Stimulated activated CD4-positive, alpha-beta T cell treated with anti-CD3 and anti-CD28 coated beads, Interleukin-12 subunit alpha, Interleukin-12 subunit beta, amount 100 ng/mL, for 48 hours (primary cell): Measurements from ENCODE around the gene TRUB1.
A peak's percentile ranks its signal among the peaks of the same experiment; 100 is the strongest.
"Not testable (repeated sequence)": the region's sequence is repeated elsewhere in the genome, so short reads cannot be mapped to it uniquely, and the experiment has no call there.

ENCODE experiments used
- DNase-seq, 3 donors: peaks; one replicate each; pipeline ENCODE4 v3.0.0-alpha.2; 2020; ENCODE audit warnings: low read depth in 2 of 3, low spot score in 1 of 3

The TRUB1 gene

DNA sequence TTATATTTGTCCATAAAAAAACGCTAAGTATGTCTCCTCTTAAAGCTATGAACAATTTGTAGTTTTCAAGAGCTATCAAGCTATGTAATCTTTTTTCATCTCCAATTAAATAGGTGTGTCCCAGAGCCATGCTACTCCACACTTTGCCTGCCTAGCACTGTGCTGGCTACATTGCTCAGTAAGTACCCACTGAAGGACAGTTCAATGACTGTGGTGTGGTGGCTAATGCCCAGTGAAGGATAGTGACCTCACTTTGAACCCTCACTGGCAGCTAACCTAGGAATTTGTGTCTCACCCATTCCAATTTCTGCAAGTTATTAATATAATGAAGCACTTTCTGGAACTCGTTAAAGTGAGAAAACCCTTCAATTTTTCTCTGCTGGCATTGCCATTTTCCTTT, 14.4 kb upstream of the TRUB1 start:
- DNase-seq: no peak

DNA sequence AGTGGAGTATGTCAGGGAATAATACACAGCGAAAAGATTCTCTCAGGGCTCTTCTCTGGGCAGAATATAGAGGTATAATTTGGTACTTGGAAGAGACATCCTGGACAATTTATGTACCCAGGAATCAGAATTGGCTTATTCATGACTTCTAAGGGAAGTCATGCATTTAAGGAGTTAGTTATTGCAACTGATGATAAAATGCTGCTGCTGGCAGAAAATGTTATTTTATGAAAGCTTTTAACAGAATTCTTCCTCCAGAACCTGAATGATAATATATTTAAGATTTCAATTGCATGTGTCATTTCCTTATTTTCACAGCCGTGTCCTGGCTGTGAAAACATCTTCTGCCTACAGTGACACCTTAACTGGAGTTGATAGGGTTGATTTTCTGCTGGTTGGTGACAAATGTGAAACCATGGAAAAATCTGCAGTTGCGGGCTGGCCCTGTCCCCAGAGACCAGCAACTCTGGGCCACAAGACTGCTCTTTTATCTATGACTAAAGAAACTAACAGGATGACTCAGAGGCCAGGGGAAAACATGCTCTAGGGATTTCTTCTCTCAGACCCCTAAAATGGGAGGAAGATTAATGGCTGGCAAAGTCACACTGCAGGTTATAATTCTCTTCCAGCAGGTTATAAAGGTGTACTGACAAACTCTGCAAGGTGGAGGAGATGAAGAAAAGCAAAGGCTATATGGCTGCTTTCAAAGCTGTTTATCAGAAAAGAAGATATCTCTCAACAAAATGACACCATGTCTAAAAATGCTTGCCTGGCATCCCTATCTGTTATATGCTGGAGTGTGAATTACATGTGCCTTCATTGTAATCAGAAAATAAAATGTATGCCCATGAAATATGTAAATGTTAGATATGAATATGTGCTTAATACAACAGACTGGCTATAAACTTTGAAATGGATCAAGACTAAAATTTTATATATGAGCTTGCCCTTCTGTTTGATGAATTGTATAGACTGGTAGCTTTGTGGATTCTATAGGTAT, 12.1 kb upstream of the TRUB1 start:
- peak; percentile 15 to 34 (median 20) for DNase-seq

DNA sequence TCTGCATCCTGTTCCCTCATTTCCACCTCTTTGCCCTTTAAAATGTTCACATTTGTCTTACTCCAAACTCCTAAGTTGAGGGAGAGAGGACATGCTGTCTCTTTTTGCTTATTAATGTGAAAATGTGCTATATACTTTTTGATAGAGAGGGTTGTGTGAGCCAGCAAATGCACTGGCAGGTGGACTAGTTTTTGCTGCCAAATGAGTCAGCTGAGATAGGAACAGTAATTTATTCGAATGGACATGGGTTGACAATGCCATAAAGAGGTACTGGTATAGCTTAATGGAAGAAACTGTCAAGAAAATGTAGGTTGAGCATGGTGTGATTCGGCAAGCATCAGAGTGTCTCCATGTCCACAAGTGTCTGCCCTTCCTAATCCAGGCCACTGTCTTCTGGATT, 9.2 kb upstream of the TRUB1 start:
- DNase-seq: no peak

DNA sequence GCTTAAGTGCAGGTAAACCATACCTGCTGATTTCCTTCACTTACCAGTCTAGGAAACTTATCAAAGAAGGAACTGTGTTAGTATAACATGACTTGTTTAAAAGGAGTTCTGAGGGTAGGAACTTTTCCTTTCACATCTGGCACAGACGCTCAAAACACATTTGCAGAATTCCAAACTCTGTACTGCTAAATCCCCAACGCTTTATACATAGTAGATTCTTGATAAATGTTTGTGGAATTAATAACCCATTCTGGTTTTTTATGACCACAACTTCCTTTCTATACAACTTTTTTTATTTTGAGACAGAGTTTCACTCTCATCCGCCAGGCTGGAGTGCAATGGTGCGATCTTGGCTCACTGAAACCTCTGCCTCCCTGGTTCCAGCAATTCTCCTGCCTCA, 7.7 kb upstream of the TRUB1 start:
- DNase-seq: no peak

DNA sequence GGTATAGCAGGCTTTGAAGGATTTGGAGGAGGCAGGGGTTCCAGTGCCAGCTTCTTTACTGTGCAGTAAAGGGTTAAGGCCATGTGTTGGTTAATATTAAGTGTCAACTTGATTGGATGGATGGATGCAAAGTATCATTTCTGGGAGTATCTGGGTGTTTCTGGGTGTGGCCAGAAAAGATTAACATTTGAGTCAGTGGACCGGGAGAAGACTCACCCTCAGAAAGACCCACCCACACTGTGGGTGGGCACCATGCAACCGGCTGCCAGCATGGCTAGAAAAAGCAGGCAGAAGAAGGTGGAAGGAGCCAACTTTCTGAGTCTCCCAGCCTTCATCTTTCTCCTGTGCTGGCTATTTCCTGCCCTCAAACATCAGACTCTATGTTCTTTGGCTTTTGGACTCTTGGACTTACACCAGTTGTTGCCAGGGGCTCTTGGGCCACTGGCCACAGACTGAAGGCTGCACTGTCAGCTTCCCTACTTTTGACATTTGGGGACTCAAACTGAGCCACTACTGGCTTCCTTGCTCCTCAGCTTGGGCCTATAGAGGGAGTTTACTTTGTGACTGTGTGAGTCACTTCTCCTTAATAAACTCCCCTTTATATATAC, 6.8 kb upstream of the TRUB1 start:
- DNase-seq: no peak

DNA sequence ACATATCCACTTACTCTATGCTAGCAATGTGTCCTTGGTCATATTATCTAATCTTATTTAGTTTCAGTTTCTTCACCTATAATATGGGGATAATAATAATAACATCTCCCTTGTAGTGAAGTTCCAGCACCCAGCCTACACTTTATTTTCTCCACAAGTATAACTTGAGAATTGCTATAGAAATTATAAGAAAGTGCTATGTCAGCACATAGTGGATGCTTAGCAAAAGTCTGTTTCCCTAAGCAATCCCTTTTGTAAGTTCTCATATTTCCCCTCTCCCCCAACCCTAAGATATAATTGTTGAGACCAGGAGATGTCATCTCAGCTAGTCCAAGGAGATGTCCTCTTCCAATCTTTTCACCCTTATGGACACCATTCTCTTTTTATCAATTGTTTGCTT, 5.8 kb upstream of the TRUB1 start:
- no peak for DNase-seq

DNA sequence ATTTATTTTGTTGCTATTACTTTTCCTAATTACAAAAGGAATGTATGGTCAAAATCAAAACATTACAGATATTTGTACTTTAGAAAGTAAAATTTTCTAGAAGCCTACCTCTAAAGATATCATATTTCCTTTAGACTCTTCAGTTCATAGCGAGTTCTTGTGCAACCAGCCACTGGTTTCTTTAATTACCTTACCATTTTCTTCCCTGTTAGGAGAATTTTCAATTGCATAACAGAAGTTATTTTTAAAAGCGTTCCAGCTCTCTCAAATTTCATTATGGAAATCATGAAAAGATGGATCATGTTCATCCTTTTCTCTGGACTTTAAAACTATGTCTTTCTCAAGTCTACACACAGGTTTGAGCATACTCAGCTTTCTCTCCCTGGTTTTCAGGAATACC, 5.0 kb upstream of the TRUB1 start:
- no peak for DNase-seq

DNA sequence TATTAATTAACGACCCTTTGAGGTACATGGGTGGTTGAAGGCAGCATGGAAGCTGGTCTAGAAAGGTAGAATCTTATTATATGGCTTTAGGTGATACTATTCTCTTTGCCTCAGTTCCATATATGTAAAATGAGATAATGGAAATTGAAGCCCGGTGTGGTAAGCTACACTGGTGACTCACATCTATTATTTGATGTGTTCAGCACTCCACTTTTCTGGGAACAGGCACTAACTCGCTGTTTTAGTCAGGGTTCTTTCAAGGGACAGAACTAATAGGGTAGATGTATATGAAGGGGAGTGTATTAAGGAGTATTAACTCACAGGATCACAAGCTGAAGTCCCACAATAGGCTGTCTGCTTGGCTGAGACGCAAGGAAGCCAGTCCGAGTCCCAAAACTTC, 4.4 kb upstream of the TRUB1 start:
- no peak for DNase-seq

DNA sequence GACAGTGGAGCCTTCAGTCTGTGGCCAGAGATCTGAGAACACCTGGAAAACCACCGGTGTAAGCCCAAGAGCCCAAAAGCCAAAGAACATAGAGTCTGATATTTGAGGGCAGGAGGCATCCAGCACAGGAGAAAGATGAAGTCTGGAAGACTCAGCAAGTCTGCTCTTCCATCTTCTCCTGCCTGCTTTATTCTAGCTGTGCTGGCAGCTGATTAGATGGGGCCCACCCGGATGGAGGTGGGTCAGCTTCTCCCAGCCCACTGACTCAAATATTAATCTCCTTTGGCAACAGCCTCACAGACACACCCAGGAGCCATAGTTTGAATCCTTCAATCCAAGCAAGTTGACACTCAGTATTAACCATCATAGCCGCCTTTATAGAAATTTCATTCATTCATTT, 4.0 kb upstream of the TRUB1 start:
- DNase-seq: not testable (repeated sequence)

DNA sequence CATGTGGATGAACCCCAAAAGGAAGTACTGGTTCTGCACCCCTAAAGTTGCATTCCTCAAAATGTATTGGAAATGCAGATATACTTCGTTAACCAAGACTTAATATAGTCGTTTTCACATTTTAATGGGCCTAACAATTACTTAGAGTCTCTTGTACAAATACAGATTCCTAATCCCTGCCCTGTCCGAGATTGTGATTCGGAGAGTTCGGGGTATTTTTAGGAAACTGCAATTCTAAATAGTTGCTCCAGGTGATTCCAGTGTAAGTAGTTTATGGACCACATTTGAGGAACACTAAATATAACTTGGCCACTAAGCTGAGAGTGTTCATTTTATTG, 830 bp downstream of the TRUB1 start:
- DNase-seq: no peak

DNA sequence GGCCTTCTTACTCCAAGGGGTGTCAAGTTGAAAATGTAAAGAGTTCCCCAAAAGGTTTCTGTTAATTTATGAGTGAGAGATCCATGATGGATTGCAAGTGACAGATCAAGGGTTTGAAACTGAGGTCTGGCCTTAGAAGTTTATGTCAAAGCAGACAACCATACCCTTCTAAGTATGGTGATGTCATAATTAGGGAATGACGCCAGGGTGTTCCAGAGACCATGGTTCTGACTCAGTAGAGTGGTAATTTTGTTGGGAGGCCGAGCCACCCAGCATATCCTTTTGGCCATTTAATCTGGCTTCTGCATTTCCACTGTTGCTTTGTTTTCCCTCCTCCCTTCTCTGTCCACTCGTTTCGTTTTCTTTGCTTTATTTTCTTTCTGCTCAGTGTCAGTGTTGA, 2.7 kb downstream of the TRUB1 start:
- DNase-seq: no peak

DNA sequence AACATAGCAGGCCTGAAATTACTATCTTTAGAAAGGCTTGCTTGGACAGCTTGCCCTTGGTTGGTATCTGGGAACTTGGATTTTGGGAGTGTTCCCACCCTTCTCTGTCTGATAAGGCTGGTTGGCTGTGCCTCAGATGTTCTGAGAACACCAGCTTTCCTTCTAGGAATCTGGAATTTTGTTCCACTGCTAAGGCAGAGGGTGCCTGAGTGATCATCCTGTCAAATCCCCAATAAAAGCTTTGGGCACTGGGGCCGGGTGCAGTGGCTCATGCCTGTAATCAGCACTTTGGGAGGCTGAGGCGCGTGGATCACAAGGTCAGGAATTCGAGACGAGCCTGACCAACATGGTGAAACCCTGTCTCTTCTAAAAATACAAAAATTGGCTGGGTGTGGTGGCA, 5.0 kb downstream of the TRUB1 start:
- DNase-seq: no peak

DNA sequence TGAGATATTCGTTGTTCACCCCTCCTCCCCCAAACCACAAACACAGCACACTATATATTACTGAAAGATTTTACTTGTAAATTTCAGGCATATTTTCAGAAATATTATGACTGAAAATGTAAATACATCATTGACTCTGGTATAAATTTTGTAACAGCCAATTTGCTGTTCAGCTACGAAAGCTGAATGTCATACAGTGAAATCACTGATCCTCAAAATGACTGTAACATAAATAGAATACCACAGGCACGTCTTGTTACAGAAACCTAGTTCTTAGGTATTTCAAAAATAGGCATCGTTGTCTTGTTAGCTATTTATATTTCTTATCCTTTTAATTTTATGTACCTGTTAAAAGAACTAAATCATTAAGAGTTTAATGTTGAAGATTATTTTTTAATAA, 15.1 kb downstream of the TRUB1 start:
- no peak for DNase-seq

DNA sequence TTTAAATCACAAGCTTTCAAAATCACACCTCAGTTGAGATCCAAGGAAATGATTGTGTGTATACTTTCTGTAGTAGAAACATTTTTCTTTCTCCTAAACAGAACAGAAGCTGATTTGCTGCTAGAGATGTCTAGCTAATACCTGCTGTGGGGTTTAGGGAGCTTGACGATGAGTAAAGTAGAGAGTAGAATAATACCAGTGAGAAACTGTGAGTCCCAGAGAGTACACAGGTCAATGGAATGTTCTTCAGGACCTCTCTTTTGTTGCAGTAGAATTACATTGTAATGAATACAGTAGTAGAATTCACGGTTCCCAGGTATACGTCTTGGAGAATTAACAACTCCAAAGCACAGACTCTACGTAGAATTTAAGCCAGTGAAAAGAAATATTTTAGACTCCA, 18.0 kb downstream of the TRUB1 start:
- DNase-seq: no peak

DNA sequence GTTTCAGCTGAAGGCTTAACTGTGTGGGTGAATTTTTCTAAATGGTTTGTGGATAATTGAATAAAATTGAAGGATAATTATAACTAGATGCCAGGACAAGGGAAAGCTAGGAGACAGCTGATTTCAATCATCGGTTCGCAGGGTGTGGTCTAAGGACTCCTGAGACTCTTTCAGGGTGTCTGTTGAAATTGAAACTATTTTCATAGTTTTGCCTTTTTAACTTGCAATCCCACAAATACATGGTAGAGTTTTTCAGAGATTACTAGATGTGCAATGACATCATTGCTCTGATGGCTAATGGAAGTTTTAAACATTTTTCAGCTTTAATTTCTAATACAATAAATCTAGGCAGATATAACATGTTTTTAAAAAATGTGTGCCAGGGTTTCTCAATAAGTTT, 18.5 kb downstream of the TRUB1 start:
- no peak for DNase-seq

DNA sequence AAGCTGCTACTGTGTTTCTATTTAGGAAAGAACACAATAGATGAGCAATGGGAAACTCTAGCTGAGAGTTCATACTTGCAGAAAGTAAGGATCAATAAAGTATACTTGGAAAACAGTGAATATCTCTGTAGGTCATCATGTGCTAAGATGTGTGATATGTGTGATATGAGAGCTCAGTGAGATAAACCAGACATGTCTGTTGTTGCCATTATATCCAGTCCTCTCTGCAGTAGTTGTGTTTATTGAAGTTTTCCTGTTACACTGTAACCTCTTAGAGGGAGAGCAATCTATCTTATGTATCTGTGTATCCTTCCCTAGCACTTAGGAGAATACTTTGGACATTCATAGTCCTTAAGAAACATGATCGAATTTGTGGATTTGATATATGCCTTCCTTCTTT, 19.1 kb downstream of the TRUB1 start:
- DNase-seq: no peak

DNA sequence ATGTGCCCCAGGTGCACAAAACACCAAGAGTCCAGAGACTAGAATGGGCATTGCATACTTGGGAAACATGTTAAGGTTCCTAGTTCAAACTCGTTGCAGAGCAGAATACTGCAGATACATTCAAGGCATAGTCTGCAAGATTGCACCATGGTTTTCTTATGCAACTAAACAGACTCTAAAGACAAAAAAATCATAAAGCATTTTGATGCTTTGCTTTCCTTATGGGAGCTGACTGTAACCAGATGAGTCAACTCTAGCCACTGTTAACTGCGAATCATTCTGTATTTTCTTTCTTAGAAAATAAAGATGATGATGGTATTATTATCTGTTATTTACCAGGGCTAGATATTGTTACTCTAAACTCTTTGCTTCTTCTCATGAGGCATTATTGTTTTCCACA, 19.7 kb downstream of the TRUB1 start:
- no peak for DNase-seq

DNA sequence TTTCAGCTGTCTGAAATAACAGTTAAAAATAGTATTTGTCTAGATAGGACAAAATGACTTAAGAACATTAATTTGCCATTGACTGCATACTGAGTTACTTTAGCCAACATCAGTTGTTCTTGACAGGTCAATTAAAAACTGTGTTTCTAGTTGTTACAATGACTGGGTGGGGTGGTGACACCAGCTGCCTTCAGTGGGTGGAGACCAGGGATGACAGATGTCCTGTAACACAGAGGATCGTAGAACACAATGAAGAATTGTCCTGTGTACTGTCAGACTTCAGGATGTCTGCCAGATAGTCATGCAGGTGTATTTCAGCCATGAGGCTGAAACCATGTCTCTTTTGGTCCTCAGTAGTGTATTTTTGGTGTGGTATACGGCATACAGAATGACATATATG, 24.4 kb downstream of the TRUB1 start:
- DNase-seq: no peak

DNA sequence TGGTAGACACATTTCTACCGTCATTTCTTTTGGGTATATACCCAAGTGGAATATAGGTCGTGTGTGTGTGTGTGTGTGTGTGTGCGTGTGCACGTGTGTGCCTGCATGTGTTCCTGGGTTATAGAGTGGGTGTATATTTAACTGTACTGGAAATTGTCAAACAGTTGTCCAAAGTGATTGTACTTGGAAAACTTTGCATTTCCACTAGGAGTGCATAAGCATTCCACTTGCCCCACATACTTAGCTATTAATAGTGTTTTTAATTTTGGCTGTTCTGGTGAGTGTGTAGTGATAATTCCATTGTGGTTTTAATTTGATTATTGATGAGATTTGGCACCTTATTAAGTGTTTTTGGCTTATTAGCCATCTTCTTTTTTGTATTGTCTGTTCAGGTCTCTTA, 25.9 kb downstream of the TRUB1 start:
- DNase-seq: no peak

DNA sequence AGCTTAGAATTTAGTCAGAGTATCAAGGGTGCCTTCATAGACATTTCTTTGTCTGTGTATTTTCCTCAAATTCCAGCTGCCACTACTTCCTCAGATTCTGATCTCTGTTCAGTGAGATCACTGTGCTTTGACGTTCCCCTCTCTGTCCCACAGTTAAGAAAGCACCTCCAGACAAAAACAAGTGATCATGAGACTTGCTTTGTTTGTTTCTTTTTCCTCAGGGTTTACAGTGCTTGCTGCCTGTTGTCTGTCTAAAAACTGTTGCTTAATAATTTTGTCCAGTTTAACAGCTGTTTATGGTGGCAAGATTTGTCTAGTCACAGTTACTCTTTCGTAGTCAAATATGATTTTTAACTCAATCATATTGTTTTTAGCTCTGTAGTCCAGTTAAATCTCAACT, 29.1 kb downstream of the TRUB1 start:
- DNase-seq: no peak

DNA sequence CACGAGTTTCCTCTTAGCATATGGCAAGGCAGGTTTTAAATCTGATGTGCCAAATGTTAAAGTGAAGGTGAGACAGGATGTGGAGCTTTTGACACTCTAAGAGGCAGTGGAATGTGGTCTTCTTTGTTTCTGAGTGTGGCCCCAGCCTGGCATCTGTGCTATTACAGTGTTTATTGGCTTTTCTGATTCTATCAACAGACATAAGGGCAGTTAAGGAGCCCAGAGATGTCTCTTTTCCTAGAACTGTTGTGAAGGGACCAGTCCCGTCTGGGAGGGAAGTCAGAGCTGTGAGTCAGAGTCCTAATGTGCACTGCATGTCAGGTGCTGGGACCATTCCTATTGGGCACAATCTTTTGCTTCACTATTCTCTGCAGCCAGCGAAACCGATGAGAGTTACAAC, 32.5 kb downstream of the TRUB1 start:
- no peak for DNase-seq

DNA sequence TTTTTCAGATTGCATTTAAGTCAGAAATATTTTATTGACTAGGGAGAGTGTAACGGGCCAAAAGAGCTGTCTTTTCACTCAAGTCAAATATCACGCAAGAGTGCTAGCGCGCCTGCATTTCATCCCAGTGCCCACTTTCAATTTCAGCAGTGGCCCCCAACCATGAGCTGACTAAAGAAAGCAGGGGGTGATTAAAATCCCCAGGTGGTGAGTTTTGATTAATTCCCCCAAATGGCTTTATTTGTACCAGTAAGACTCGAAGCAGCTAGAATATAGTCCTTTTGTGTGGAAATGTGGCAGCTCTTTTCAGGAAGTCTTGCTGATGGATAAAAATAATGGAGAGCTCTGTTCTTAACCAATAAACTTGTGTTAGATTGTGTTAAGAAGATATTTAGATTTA, 35.3 kb downstream of the TRUB1 start:
- no peak for DNase-seq

DNA sequence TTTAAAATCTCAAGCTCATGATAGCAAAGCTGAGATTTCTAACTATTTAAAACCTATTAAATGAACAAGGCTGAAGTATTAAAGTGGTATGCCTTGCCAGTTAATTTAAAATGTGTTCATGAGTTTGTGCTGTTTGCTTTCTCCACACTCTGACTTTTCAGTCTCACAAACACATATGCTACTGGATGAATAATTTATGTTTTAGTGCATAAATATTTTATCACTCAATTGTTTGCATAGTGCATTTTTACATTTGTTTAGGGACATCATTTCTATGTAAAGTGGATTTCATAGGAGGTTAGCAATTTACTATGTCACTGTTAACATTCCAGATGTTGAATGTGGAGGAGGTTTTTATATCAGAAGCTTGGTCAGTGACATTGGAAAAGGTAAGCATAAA, 36.0 kb downstream of the TRUB1 start:
- no peak for DNase-seq
